NCI-H2196 (cell line): ENCODE data around the gene DOLPP1.
"Not testable (repeated sequence)": the region's sequence is repeated elsewhere in the genome, so short reads cannot be mapped to it uniquely, and the experiment has no call there.

Source experiments
- DNase-seq: peaks from one replicate; lab custom pipeline; 2025; ENCODE audit not compliant: unreplicated experiment; lab: John Stamatoyannopoulos, UW

Gene DOLPP1

DNA sequence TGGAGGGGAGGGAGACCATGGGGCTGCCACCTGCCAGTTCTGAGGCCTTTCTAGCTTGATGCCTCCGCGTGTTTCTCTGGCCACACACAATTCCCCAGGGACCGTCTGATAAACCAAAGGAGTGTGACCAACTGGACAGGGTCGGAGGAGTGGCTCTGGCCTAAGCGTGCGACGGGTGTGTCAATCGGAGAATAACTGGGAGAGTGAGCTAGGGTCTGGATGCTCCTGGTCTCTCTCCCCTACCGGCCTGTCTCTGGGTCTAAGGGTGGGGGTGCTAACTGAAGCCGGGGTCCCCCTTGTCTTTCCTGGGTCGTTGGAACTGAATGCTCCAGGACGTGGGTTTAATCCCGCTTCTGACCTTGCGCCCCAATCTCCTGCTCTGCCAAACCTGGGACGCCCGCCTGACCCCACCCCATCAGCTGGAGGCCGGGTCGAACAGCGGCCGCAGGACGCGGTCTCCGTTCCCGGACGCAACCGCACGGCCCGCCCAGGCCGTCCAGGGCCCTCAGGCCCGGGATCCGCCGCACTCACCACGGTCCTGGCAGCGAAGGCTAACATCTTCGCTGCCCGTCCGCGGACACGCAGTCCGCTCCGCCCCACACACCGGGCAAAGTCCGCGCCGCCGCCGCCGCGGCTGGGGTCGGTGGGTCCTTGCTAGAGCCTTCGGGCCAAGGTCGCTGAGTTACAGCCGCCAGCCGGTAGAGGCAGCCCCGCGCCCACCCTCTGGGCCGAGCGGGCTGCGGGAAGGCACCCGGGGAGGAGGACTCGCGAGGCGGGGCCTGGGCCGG, 29.2 kb downstream of the DOLPP1 start:
- no peak for DNase-seq

DNA sequence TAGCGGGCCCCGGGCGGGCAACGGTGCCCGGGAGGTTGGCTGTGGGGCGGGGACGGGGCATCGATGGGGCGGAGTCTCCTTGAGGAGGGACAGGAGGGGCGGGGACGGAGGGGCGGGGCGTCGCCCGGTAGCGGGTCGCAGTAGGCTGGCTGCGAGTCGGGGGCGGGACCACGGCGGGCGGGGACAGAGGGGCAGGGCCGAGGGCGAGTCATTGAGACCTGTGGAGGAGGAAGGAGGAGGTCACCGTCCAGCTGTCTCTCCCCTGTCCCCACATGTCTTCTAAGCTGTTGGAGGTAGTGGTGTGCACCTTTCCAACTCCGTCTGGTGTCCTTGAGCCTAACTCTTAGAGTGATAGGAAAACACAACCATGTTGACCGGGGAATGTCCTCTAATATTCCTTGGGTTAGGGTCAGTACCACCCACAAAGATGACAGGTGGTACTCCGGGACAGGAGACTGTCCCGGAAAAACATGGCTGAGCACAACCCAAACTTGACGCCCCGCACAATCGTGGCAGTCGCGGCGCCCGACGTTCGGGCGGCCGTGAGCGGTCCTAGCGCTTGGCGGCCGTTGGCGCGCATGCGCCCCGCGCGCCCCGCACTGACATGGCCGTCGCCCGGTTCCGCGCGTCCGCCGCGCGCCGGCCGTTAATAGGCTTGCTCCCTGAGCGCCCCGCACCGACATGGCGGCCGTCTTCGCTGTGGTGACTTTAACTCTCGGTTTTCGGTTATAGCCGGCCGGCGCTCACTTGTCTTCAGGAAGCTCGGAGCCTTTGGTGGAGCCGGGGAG, 30.0 kb downstream of the DOLPP1 start, which contains the start of the genes CRAT and PTPA:
Gene CRAT, minus strand, starts transcription at position 54 of the 788 bp plus-strand sequence. CDS start 284 bp downstream, outside the sequence.
Gene PTPA, plus strand, starts transcription at position 676 of the 788 bp plus-strand sequence. CDS start 186 bp downstream, outside the sequence.
- peak; percentile 92 for DNase-seq

DNA sequence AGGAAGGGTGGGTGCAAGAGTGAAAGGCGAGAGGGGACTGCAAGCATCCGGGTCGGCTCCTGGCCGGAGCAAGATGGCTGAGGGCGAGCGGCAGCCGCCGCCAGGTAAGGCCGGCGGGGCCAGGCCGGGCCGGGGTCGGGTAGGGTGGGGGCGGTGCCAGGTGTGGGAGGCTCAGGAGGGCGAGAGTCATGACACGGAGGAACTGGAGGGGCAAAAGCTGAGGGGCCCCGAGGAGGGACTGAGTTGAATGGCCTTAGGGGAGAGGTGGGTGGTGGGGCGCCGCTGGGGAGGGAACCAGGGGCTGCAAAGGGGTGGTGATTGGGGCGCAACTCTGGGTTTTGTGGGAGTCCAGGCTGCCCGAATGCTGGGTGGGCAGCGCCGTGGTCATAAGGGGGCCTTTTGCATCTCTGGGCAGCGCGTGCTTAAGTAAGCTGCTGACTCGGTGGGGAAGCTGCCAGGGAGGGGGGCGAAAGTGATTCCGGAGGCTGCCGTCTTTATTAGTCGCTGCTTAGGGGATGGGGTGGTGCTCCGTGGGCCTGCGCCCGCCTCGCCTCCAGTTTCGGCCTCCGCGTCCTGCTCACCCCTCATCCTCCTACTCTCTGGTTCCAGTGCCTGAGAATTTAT, 30.7 kb downstream of the DOLPP1 start:
- no peak for DNase-seq

DNA sequence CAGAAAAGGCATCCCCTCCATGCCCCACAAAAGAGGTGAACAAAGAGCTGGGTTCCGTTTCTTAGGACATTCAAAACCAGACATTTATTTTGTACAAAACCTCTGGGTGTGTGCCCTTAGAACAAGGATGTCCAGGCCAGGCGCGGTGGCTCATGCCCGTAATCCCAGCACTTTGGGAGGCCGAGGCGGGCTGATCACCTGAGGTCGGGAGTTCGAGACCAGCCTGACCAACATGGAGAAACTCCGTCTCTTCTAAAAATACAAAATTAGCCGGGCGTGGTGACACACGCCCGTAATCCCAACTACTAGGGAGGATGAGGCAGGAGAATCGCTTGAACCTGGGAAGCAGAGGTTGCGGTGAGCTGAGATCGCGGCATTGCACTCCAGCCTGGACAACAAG, 31.6 kb downstream of the DOLPP1 start:
- DNase-seq, result not testable (repeated sequence)

DNA sequence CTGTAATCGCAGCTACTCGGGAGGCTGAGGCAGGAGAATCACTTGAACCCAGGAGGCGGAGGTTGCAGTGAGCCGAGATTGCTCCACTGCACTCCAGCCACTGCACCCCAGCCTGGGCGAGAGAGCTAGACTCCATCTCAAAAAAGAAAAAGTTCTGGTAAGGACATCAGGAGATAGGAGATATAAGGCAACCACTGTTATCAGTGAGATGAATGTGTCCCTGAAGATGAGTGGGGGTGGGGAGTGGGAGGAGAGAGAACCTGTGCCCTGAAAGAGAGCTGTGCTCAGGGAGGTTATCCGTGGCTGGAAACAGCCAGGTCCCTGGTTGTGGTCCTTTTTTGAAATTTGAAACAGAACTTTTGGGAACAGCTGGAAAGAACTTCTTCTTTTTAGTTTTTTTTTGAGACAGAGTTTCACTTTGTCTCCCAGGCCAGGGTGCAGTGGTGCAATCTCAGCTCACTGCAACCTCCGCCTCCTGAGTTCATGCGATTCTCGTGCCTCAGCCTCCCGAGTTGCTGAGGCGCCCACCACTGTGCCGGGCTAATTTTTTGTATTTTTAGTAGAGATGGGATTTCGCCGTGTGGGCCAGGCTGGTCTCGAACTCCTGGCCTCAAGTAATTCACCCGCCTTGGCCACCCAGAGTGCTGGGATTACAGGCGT, 32.9 kb downstream of the DOLPP1 start:
- DNase-seq, result no peak

DNA sequence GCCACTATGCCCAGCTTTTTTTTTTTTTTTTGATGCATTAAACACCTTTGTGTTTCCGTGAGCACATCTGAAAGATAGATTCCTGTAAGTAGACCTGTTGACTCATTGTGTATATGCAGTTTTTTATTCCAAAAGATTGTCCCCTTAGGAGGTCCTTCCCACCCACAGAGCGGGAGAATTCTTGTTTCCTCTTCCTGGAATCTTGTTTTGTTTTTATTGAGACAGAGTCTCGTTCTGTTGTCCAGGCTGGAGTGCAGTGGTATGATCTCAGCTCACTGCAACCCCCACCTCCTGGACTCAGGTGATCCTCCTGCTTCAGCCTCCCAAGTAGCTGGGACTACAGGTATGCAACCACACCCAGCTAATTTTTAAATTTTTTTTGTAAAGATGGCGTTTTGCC, 37.9 kb downstream of the DOLPP1 start:
- DNase-seq, result no peak

DNA sequence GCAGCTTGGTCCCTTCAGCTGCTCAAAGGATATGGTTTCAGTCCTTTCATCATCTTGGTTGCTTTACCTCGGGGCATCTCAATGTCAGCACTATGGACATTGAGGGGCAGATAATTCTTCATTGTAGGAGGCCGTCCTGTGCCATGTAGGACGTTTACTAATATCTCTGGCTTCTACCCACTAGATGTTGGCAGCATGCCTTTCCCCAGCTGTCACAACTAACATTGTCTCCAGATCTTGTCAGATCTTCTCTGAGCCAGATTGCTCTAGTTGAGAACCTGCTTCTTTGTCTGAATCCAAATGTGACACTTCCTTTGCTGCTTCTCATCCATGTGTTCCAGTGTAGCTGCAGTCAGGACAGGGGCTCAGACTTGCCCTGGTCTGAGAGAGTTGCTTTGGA, 40.6 kb downstream of the DOLPP1 start:
- no peak for DNase-seq

DNA sequence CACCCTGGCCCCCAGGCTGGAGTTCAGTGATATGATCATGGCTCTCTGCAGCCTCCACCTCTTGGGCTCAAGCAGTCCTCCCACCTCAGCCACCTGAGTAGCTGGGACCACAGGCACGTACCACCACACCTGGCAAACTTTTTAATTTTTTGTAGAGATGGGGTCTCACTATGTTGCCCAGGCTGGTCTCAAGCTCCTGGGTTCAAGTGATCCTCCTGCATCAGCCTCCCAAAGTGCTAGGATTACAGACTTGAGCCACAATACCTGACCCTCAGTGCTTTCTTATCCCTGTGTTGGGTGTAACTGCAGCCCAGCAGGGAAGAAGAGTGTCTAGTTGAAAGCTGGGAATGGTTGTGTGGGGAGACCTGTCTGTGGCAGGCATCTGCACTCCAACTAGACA, 41.2 kb downstream of the DOLPP1 start:
- DNase-seq, result no peak

DNA sequence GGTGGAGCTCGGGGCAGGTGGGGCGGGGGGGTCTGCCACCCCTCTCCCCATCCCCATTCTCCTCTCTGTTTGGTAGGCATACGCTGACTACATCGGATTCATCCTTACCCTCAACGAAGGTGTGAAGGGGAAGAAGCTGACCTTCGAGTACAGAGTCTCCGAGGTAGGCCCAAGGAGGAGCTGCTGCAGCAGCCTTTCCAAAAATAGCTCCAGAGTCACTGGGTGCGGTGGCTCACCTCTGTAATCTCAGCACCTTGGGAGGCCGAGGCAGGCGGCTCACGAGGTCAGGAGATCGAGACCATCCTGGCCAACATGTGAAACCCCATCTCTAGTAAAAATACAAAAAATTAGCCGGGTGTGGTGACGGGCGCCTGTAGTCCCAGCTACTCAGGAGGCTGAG, 42.1 kb downstream of the DOLPP1 start:
- not testable (repeated sequence) for DNase-seq

DNA sequence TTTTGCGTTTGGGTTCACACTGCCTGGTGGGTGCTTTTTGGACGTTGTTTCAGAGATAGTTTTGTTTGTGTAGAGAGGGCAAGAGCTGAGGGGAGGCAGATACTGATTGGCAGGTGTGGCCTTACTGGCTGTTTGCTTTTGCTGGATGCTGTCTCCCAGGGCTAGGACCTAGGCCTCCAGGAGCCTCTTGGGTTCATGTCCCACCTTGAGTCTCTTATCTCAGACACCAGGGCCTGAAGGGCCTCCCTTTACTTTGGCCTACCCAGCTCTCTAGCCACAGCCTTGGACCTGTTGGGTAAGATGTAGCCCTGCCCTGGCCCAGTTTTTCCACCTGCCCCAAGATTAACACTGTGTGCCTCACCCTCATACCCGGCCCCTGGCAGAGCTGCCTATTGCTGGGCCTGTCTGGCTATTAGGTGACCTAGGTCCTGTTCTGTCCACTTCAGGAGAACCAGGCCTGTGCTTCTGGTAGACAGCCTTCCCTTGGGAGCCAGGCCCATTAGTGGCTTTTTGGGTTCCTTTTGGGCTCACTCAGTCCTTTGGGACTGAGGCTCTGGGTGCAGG, 43.7 kb downstream of the DOLPP1 start:
- DNase-seq, result no peak

DNA sequence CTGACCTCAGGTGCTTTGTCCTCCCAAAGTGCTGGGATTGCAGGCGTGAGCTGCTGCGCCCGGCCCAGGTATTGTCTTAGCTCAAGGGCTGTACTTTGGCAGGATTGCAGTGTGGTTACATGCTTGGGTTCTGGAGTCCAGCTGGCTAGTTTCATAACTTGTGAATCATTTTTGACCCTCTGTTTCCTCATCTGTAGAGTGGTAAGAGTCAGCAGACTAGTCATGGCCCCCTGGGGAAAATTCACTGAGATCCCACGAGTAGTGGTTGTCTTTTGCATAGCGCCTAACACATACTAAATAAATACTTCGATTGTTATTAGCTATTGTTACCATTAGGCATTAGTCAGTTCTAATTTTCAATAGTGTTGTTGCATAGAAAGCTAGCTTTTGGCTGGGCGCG, 44.6 kb downstream of the DOLPP1 start:
- no peak for DNase-seq

DNA sequence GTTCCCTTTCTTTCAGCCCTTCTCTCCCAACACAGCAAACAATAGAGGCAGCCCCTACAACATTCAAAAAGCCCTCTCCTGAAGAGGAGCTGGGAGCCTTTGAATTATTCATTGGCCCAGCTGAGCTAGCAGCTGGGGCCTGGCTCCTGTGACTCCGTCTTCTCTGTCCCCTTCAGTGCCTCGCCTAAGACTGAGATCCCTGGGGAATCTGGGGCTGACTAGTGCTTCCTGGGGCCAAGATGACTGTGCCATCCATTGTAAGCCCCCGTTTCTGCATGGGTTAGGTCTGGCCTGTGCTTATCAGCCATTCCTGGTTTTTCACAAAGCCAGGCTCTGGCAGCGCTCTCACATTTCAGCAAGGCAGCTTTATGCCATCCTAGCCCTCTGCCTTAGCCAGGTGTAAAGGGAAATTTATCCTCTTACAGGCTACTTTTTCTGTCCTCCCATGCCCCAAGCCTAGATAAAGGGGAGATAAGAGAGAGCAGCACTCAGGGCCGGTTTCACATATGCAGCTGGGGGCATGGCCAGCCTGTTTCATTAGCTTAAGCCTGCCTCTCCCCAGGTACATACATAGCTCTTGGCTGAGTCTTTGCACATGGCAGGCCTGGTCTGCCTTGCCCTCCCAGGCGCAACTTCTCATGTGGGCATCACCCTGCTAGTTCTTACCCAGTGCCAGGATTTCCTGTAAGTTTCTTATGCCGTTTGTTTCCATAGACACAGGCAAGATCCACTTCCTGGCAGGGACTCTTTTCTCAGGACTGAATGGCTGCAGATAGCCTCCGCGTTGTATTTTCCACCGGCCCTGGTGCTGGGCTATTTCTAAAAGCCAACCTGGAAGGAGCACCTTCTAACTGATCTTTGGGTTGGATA, 46.1 kb downstream of the DOLPP1 start:
- no peak for DNase-seq

DNA sequence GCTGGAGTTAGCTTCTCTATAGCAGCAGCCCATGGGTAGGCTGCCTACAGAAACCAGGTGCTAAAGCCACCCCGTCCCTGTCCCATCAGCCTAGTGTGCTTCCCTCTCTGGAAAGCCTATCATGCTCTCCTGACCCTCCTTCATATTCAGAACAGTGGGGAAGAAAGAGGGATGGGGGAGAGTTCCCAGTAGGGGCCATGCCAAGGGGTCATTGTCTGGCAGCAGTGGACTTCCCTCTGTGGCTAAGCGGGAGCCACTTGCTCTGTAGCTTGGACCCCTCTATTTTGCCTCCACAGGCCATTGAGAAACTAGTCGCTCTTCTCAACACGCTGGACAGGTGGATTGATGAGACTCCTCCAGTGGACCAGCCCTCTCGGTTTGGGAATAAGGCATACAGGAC, 47.8 kb downstream of the DOLPP1 start:
- DNase-seq, result no peak

DNA sequence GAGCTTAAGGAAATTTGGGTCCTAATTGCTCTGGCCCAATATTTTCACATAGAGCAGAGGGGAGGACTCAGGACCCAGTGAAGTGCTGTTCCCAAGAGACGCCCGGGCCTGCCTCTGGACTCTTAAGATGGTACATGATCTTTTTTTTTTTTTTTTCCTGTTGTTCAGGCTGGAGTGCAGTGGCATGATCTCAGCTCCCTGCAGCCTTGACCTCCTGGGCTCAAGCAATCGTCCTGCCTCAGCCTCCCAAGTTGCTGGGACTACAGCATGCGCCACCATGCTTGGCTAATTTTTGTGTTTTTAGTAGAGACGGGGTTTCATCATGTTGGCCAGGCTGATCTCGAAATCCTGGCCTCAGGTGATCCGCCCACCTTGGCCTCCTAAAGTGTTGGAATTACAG, 49.4 kb downstream of the DOLPP1 start:
- not testable (repeated sequence) for DNase-seq

DNA sequence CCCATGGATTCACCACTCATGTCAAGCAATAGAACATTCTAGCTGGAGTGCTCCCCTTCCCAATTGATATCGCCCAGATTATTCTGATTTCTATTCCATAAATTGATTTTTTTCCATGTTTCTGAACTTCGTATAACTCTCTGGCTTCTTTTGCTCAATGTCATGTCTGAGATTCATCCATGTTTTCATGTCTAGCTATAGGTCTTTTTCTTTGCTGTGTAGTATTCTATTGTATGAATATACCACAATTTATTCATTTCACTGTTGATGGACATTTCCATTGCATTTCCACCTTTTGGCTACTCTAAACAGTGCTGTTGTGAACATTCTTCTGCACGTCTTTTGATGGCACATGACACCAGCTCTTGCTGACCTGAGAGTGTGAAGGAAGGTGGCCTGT, 49.9 kb downstream of the DOLPP1 start:
- DNase-seq, result no peak

DNA sequence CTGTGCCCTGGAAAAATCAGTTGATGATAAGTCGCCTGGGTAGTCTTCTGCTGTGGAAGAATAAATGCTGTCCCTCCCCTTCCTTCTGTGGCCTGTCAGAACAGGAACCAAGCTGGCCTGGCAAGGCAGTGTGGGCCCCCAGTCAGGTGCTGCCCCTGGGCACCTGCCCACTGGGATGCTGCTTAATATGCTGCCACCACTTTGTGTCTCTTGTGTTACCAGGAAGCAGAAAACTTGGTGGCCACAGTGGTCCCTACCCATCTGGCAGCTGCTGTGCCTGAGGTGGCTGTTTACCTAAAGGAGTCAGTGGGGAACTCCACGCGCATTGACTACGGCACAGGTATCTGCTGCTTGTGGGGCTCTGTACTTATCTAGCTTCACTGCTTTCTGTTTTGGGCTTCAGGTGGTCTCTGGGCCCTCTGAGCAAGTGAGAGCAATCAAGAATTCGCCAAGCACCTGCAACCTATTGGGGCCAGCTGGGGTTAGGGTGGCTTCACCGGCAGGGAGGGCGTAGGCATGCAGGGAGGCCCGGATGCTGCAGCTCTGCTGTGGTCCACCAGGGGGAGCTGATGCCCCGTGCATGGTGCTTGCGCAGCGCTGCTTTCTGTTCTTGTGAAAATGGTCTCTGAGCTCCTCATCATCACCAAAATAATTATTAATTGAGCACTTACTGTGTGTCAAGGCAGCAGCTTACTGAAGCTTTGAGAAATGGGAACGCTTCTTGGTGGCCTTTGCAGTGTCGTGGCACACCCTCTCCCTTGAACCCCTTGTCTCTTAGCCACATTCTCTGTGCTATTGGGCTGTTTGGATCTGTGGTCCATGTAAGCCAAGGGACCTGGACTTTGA, 50.6 kb downstream of the DOLPP1 start:
- peak; percentile 73 for DNase-seq

DNA sequence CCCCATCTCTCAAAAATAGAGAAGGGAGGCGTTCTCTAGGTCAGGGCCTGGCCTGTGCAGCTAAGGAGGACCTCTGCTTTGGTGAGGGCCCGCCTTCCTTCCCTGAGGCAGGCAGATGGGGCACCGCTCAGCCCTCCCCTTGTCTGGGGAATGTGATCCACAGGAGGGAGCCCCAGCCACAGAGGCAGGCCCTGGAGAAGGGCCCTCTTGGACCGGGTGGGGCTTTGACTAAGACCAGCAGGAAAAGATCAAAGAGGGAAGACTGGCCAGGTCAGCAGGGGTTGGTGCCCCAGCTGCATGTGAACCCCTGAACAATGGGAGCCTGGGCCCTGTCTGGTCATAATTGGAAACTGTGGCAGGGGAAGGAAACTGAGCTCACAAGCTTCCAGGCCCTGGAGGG, 52.2 kb downstream of the DOLPP1 start:
- no peak for DNase-seq

DNA sequence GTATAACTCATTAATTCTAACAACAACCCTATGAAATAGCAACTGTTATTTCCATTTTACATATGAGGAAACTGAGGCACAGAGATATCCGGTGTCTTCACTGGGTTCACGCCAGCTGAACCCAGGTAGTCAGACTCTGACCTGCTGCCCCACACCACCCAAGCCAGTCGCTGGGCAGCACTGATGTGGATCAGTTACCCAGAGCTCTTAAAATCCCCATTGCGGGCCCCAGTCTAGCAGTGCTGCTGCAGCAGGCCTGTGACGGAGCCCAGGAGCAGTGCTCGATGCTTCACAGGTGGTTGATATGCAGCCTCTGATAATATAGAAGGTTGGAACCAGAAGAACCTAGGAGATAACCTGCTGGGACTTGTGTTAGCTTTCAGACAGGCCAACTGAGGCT, 54.6 kb downstream of the DOLPP1 start:
- no peak for DNase-seq

DNA sequence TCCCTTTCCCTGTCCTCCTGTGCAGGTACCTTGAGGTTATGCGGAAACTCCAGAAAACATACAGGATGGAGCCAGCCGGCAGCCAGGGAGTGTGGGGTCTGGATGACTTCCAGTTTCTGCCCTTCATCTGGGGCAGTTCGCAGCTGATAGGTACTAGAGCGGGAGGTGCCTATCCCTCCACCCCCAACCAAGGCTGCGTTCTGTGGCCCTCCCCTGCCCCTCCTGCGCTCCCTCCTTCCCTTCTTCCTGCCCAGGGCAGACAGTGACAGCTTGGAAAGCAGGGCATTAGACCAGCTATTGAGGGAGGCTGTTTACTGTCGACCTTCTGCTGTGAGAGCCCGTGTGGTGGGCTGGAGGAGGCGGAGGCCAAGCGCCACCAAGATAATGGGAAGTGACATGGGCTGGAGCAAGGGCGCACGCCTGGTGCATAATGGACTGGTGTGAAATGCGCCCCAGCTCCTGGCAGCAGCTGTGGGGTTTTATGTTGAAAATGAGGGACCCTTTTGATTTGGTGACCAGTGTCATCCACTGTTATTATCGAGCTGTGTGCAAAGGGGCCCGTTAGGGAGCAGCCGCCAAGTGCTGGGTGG, 55.6 kb downstream of the DOLPP1 start:
- DNase-seq, result no peak
